Trophoblast cell (in vitro differentiated cells and primary cell): ENCODE measurements around the gene SAP30BP.

Source experiments
- DNase-seq, 2 donors: peaks; one replicate each; pipeline ENCODE4 v3.0.0-alpha.2; 2016
- H2AFZ ChIP-seq: 2 replicates; pipeline ENCODE4 v1.6.1; 2013; ENCODE audit warnings: low read length, moderate library complexity, mild to moderate bottlenecking; ENCODE audit not compliant: insufficient read depth, poor library complexity
- H2AK5ac ChIP-seq: 2 replicates; pipeline ENCODE4 v1.6.1; 2013; ENCODE audit warnings: mild to moderate bottlenecking, low read length
- H2BK120ac ChIP-seq: 2 replicates; pipeline ENCODE4 v1.6.1; 2013; ENCODE audit warnings: low read length, mild to moderate bottlenecking, moderate library complexity; ENCODE audit not compliant: insufficient read depth, poor library complexity
- H2BK12ac ChIP-seq: 2 replicates; pipeline ENCODE4 v1.6.1; 2013; ENCODE audit warnings: mild to moderate bottlenecking, low read length, moderate library complexity
- H2BK5ac ChIP-seq: 2 replicates; pipeline ENCODE4 v1.6.1; 2013; ENCODE audit warnings: low read length, low read depth, moderate library complexity, mild to moderate bottlenecking; ENCODE audit not compliant: poor library complexity
- H3K14ac ChIP-seq: 2 replicates; pipeline ENCODE4 v1.6.1; 2013; ENCODE audit warnings: mild to moderate bottlenecking, low read length
- H3K18ac ChIP-seq: 2 replicates; pipeline ENCODE4 v1.6.1; 2013; ENCODE audit warnings: mild to moderate bottlenecking, low read length
- H3K23ac ChIP-seq: 2 replicates; pipeline ENCODE4 v1.6.1; 2013; ENCODE audit warnings: low read length
- H3K27ac ChIP-seq: 2 replicates; pipeline ENCODE4 v1.5.1; 2013; ENCODE audit warnings: low read depth, mild to moderate bottlenecking, inconsistent platforms, low read length, moderate library complexity
- H3K27me3 ChIP-seq: 2 replicates; pipeline ENCODE4 v1.6.1; 2013; ENCODE audit warnings: inconsistent platforms, mild to moderate bottlenecking, low read length, moderate library complexity; ENCODE audit not compliant: insufficient read depth
- H3K36me3 ChIP-seq, 2 experiments: 1 replicate in 1 of 2; 2 replicates in 1 of 2; pipeline ENCODE4 v1.6.1; 2013; ENCODE audit warnings: low read length in 2 of 2, mild to moderate bottlenecking in 2 of 2, moderate library complexity in 1 of 2; ENCODE audit not compliant: insufficient read depth in 2 of 2, control insufficient read depth in 1 of 2
- H3K4ac ChIP-seq: 2 replicates; pipeline ENCODE4 v1.6.1; 2013; ENCODE audit warnings: low read depth, mild to moderate bottlenecking, low read length, moderate library complexity
- H3K4me1 ChIP-seq, 2 experiments: 1 replicate in 1 of 2; 2 replicates in 1 of 2; pipeline ENCODE4 v1.6.1; 2013; ENCODE audit warnings: low read length in 2 of 2, mild to moderate bottlenecking in 2 of 2, moderate library complexity in 1 of 2; ENCODE audit not compliant: insufficient read depth in 2 of 2, control insufficient read depth in 1 of 2
- H3K4me2 ChIP-seq: 2 replicates; pipeline ENCODE4 v1.6.1; 2013; ENCODE audit warnings: inconsistent platforms, mild to moderate bottlenecking, low read length, moderate library complexity
- H3K4me3 ChIP-seq: 2 replicates; pipeline ENCODE4 v1.5.1; 2013; ENCODE audit warnings: mild to moderate bottlenecking, low read depth, low read length, inconsistent platforms
- H3K79me1 ChIP-seq: one replicate; pipeline ENCODE4 v1.6.1; 2013; ENCODE audit warnings: low read length
- H3K79me2 ChIP-seq: 2 replicates; pipeline ENCODE4 v1.6.1; 2013; ENCODE audit warnings: low read length, mild to moderate bottlenecking; ENCODE audit not compliant: control insufficient read depth, insufficient read depth, poor library complexity
- H3K9ac ChIP-seq: 2 replicates; pipeline ENCODE4 v1.6.1; 2013; ENCODE audit warnings: mild to moderate bottlenecking, low read length
- H3K9me3 ChIP-seq: 2 replicates; pipeline ENCODE4 v1.6.1; 2013; ENCODE audit warnings: low read depth, mild to moderate bottlenecking, control low read depth, inconsistent platforms, low read length; ENCODE audit not compliant: insufficient read depth
- H4K12ac ChIP-seq: 2 replicates; pipeline ENCODE4 v1.6.1; 2013; ENCODE audit warnings: low read depth, mild to moderate bottlenecking, low read length, moderate library complexity
- H4K8ac ChIP-seq: 2 replicates; pipeline ENCODE4 v1.6.1; 2013; ENCODE audit warnings: low read depth, mild to moderate bottlenecking, low read length, moderate library complexity
- H4K91ac ChIP-seq: one replicate; pipeline ENCODE4 v1.6.1; 2013; ENCODE audit warnings: low read depth, mild to moderate bottlenecking, low read length, moderate library complexity
- whole genome bisulfite sequencing: extraction: QIAGEN DNeasy Blood & Tissue Kit; methylation state at CpG from one replicate; pipeline ENCODE4 v1.1.7; 2013; ENCODE audit warnings: missing lambda C conversion rate; ENCODE audit not compliant: insufficient read length, insufficient coverage; ENCODE audit errors: extremely low coverage; 5-methylcytosine and 5-hydroxymethylcytosine counted together

The SAP30BP gene

GRCh38 chr17:75748706-75749105 lies 81.6 kb downstream of the SAP30BP start:
- Histone ChIP-seq H2AK5ac (no peak overlapping the region), H3K4me3 (no peak overlapping the region), H3K4ac (no peak overlapping the region), H3K23ac (no peak overlapping the region), H3K9ac (no peak overlapping the region), H4K12ac (no peak overlapping the region), H2AFZ (no peak overlapping the region), H3K14ac (no peak overlapping the region), H3K27ac (no peak overlapping the region), H2BK12ac (no peak overlapping the region), H3K79me1 (peaks cover 2% of the 10 kb centered on the region), H3K36me3 (peaks cover 20 to 22% of the 10 kb centered on the region in 2 experiments), H3K18ac (no peak overlapping the region), H3K27me3 (no peaks in the 10 kb centered on the region), H3K9me3 (peaks cover 5% of the 10 kb centered on the region), H3K79me2 (peaks cover 2% of the 10 kb centered on the region), H2BK120ac (no peak overlapping the region), H2BK5ac (no peak overlapping the region), H4K8ac (no peak overlapping the region), H4K91ac (no peak overlapping the region), H3K4me2 (no peak overlapping the region), H3K4me1 (no peaks in the 10 kb centered on the region)
- WGBS, result no CpG with 5 or more reads among the region's 9 CpGs
- no peak for DNase-seq

GRCh38 chr17:75749545-75750389 lies 82.6 kb downstream of the SAP30BP start:
- Histone ChIP-seq H2BK5ac (no peak overlapping the region), H3K23ac (no peak overlapping the region), H3K4me1 (peaks cover 4% of the 10 kb centered on the region in 2 experiments), H3K9ac (no peak overlapping the region), H3K18ac (no peak overlapping the region), H2BK120ac (no peak overlapping the region), H3K9me3 (peaks cover 5% of the 10 kb centered on the region), H3K36me3 (peaks cover 20 to 24% of the 10 kb centered on the region in 2 experiments), H3K4me2 (peak overlapping the region; percentile 30), H3K27ac (no peak overlapping the region), H3K4me3 (no peak overlapping the region), H2AFZ (peak overlapping the region; percentile 48), H3K79me2 (peaks cover 2% of the 10 kb centered on the region), H2BK12ac (no peak overlapping the region), H4K91ac (no peak overlapping the region), H3K79me1 (peaks cover 6% of the 10 kb centered on the region), H4K12ac (no peak overlapping the region), H3K4ac (no peak overlapping the region), H3K14ac (no peak overlapping the region), H2AK5ac (no peak overlapping the region), H4K8ac (no peak overlapping the region), H3K27me3 (no peaks in the 10 kb centered on the region)
- DNase-seq, result peak; percentile 77 to 89
- no CpG with 5 or more reads among the region's 20 CpGs for WGBS

GRCh38 chr17:75750661-75751423 lies 83.7 kb downstream of the SAP30BP start:
- peaks cover 2% of the 10 kb centered on the region for H3K79me2 ChIP-seq
- peaks cover 5% of the 10 kb centered on the region for H3K9me3 ChIP-seq
- peaks cover 4% of the 10 kb centered on the region in 2 experiments for H3K4me1 ChIP-seq
- no peak overlapping the region for H2BK5ac ChIP-seq
- peaks cover 23 to 25% of the 10 kb centered on the region in 2 experiments for H3K36me3 ChIP-seq
- no peak for DNase-seq
- no peak overlapping the region for H3K9ac ChIP-seq
- H3K27ac ChIP-seq, result no peak overlapping the region
- H3K79me1 ChIP-seq, result peaks cover 6% of the 10 kb centered on the region
- no peak overlapping the region for H3K4me2 ChIP-seq
- H4K8ac ChIP-seq, result no peak overlapping the region
- H2BK12ac ChIP-seq, result no peak overlapping the region
- no peak overlapping the region for H3K14ac ChIP-seq
- no peak overlapping the region for H2AFZ ChIP-seq
- no peak overlapping the region for H3K4me3 ChIP-seq
- no CpG with 5 or more reads among the region's 23 CpGs for WGBS
- H4K12ac ChIP-seq, result no peak overlapping the region
- H4K91ac ChIP-seq, result no peak overlapping the region
- H2BK120ac ChIP-seq, result no peak overlapping the region
- H3K27me3 ChIP-seq, result no peaks in the 10 kb centered on the region
- no peak overlapping the region for H3K18ac ChIP-seq
- no peak overlapping the region for H3K4ac ChIP-seq
- H3K23ac ChIP-seq, result no peak overlapping the region
- no peak overlapping the region for H2AK5ac ChIP-seq

GRCh38 chr17:75751676-75752404 lies 84.7 kb downstream of the SAP30BP start:
- no peak overlapping the region for H3K14ac ChIP-seq
- no peak overlapping the region for H3K9ac ChIP-seq
- H4K91ac ChIP-seq, result no peak overlapping the region
- peaks cover 4% of the 10 kb centered on the region in 2 experiments for H3K4me1 ChIP-seq
- no peak overlapping the region for H2AK5ac ChIP-seq
- H4K12ac ChIP-seq, result no peak overlapping the region
- peaks cover 2% of the 10 kb centered on the region for H3K79me2 ChIP-seq
- DNase-seq, result no peak
- H3K4me2 ChIP-seq, result no peak overlapping the region
- no peak overlapping the region for H2BK5ac ChIP-seq
- peaks cover 5% of the 10 kb centered on the region for H3K9me3 ChIP-seq
- H2BK120ac ChIP-seq, result no peak overlapping the region
- no peaks in the 10 kb centered on the region for H3K27me3 ChIP-seq
- no peak overlapping the region for H3K27ac ChIP-seq
- no CpG with 5 or more reads among the region's 24 CpGs for WGBS
- no peak overlapping the region for H3K4ac ChIP-seq
- no peak overlapping the region for H3K23ac ChIP-seq
- H2AFZ ChIP-seq, result no peak overlapping the region
- H2BK12ac ChIP-seq, result no peak overlapping the region
- peaks cover 28 to 33% of the 10 kb centered on the region in 2 experiments for H3K36me3 ChIP-seq
- H3K18ac ChIP-seq, result no peak overlapping the region
- H3K79me1 ChIP-seq, result peaks cover 6% of the 10 kb centered on the region
- H3K4me3 ChIP-seq, result no peak overlapping the region
- no peak overlapping the region for H4K8ac ChIP-seq
